ENCODE results near the gene HPD.
A peak's percentile ranks its signal among the peaks of the same experiment; 100 is the strongest.

GRCh38 chr12:121793838-121794533, 64.7 kb downstream of the HPD start:
- no peak for TF ChIP-seq EZH2 (IDR thresholded peaks at IDR 0.05; ENCODE audit: borderline replicate concordance, low read depth, low read length, severe bottlenecking)
- TF ChIP-seq CTCF (IDR thresholded peaks at IDR 0.05; ENCODE audit: borderline replicate concordance, extremely low read depth, low read length, poor library complexity, severe bottlenecking), result peak; percentile 99
